ENCODE results near the gene HTR7. TPM values are rescaled to one million over a fixed set of nuclear protein-coding genes. Genes with fewer than 3 reads are reported as not detected.

Gene HTR7
- total and polyA plus RNA-seq, 9 of the 15 experiments (the other 6 are each of a cell fraction or from before 2014, with no cell fraction given), result 0.07 to 0.33 (median 0.18) TPM

DNA sequence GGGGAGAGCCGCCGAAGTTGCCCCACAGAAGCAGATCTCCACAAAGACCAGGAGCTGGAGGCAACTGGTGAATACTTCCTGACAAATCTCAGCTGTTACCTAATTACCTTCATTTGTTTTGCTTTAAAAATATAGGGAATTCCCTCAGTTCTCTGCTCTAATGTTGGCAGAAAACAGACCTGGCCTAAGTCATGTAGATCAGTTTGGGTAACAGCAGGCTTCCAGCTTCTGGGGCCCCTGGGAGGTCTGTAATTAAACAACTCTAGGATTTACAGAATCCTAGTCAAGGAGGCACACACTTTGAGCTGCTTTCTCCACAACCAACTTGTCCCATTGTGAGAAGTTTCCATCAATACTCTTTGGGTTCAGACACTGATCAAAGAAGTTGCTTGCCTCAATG lies 123.4 kb downstream of the HTR7 start:
- no peak for ATAC-seq
- in situ Hi-C loops (cut with MboI), result no loop called here
- 0% methylated on average over 2 of the region's 2 CpGs for WGBS (ENCODE audit: insufficient coverage, low coverage, missing lambda C conversion rate)
- Histone ChIP-seq H3K4me2 (ENCODE audit: insufficient read depth, low read length) (no peak overlapping the region), H3K9me1 (ENCODE audit: control insufficient read depth, insufficient read depth, low read length) (no peaks in the 10 kb centered on the region), H3K27me3 (ENCODE audit: control insufficient read depth in 2 of 2, insufficient read depth in 2 of 2, low read length in 2 of 2) (no peaks in the 10 kb centered on the region), H3K4me3 (no peak overlapping the region), H3K79me2 (ENCODE audit: control insufficient read depth, insufficient read depth, low read length) (no peaks in the 10 kb centered on the region), H3K27ac (ENCODE audit: extremely low read depth, low read depth, low read length) (no peak overlapping the region), H3K36me3 (ENCODE audit: control insufficient read depth, insufficient read depth, low read length) (no peaks in the 10 kb centered on the region), H2AFZ (ENCODE audit: low read depth, low read length) (no peak overlapping the region), H3K9ac (ENCODE audit: insufficient read depth in 1 of 2, low read depth in 2 of 2, low read length in 2 of 2) (no peak overlapping the region), H3K4me1 (replicated peaks in 1 of 2; ENCODE audit: control insufficient read depth in 2 of 2, insufficient read depth in 2 of 2, low read length in 2 of 2) (no peaks in the 10 kb centered on the region), H3K9me3 (replicated peaks; ENCODE audit: control insufficient read depth, insufficient read depth, low read depth, low read length) (no peaks in the 10 kb centered on the region), H4K20me1 (replicated peaks; ENCODE audit: control insufficient read depth, insufficient read depth, low read length) (no peaks in the 10 kb centered on the region)
- no peak for FAIRE-seq
- TF ChIP-seq MCM5 (IDR thresholded peaks at IDR 0.05; ENCODE audit: low read depth) (no peak), LCOR (CRISPR knock-in tag; IDR thresholded peaks at IDR 0.05) (no peak), ZNF778 (CRISPR knock-in tag; IDR thresholded peaks at IDR 0.05) (no peak)
- TF ChIP-seq, protein P1, sequence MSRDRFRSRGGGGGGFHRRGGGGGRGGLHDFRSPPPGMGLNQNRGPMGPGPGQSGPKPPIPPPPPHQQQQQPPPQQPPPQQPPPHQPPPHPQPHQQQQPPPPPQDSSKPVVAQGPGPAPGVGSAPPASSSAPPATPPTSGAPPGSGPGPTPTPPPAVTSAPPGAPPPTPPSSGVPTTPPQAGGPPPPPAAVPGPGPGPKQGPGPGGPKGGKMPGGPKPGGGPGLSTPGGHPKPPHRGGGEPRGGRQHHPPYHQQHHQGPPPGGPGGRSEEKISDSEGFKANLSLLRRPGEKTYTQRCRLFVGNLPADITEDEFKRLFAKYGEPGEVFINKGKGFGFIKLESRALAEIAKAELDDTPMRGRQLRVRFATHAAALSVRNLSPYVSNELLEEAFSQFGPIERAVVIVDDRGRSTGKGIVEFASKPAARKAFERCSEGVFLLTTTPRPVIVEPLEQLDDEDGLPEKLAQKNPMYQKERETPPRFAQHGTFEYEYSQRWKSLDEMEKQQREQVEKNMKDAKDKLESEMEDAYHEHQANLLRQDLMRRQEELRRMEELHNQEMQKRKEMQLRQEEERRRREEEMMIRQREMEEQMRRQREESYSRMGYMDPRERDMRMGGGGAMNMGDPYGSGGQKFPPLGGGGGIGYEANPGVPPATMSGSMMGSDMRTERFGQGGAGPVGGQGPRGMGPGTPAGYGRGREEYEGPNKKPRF (IDR thresholded peaks at IDR 0.05; ENCODE audit: low read depth, low read length), result no peak
- TF ChIP-seq, protein P2, sequence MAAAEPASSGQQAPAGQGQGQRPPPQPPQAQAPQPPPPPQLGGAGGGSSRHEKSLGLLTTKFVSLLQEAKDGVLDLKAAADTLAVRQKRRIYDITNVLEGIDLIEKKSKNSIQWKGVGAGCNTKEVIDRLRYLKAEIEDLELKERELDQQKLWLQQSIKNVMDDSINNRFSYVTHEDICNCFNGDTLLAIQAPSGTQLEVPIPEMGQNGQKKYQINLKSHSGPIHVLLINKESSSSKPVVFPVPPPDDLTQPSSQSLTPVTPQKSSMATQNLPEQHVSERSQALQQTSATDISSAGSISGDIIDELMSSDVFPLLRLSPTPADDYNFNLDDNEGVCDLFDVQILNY (CRISPR knock-in tag; IDR thresholded peaks at IDR 0.05), result no peak
- no TSS peak for BruUV-seq (replicated peaks)
- intact Hi-C loops (cut with micrococcal nuclease), result no loop called here
- ChIA-PET CTCF (ENCODE audit: low intra/inter-chr PET ratio) (no interaction called here), POLR2A (no interaction called here)
- DNase-seq (ENCODE audit: extremely low read depth in 1 of 4, low spot score in 3 of 4), result no peak

All from K562 (cell line).